Tibial artery (tissue), 4 donors: ENCODE data around the gene TRIM65.

Source experiments
- DNase-seq, 2 donors: peaks; one replicate each; pipeline ENCODE4 v3.0.0-alpha.2; 2019
- H3K27ac ChIP-seq, 2 donors: fragments of 200-600 bp; sonication (generic) in 1 of 2; 1 replicate in 1 of 2; 2 replicates in 1 of 2; pipeline ENCODE4 v1.5.1; 2018 to 2019; ENCODE audit warnings: mild to moderate bottlenecking in 1 of 2
- H3K27me3 ChIP-seq, 2 donors: fragments of 200-600 bp; sonication (generic) in 1 of 2; one replicate each; pipeline versions ENCODE4 v1.5.1 to v1.6.0; 2016 to 2019
- H3K36me3 ChIP-seq, 3 donors: fragments of 200-600 bp; sonication (generic) in 2 of 3; one replicate each; pipeline ENCODE4 v1.5.1; 2016 to 2019; ENCODE audit warnings: mild to moderate bottlenecking in 2 of 3
- H3K4me1 ChIP-seq, 4 donors: fragments of 200-600 bp; sonication (generic) in 2 of 4; 1 replicate in 3 of 4; 2 replicates in 1 of 4; pipeline ENCODE4 v1.5.1; 2016 to 2019
- H3K4me3 ChIP-seq, 2 donors: fragments of 200-600 bp; sonication (generic) in 1 of 2; 1 replicate in 1 of 2; 2 replicates in 1 of 2; pipeline ENCODE4 v1.5.1; 2018 to 2019; ENCODE audit warnings: mild to moderate bottlenecking in 2 of 2
- H3K9me3 ChIP-seq, 3 donors: fragments of 200-600 bp; sonication (generic) in 1 of 3; one replicate each; pipeline ENCODE4 v1.5.1; 2016 to 2019
- CTCF ChIP-seq, 2 experiments: fragments of 200-600 bp in 1 of 2; fragments of 450-650 bp in 1 of 2; IDR thresholded peaks; one replicate each; pipeline ENCODE4 v1.5.1; 2017 to 2019; ENCODE audit warnings: antibody characterized with exemption in 2 of 2, mild to moderate bottlenecking in 1 of 2, moderate library complexity in 1 of 2
- intact Hi-C: fragments of 100-400 bp; cut with DNase I; formaldehyde crosslinking; loops from one replicate; pipeline ENCODE4 v1.15.0; 2023; ENCODE audit warnings: low total_unique reads

The TRIM65 gene

GRCh38 chr17:75850928-75851692 lies 45.6 kb downstream of the TRIM65 start:
- Histone ChIP-seq H3K27ac (peak overlapping the region in 1 of 2 donors; percentile 11), H3K4me3 (no peak overlapping the region), H3K36me3 (peaks cover 56 to 65% (median 62%) of the 10 kb centered on the region in 3 donors), H3K27me3 (no peaks in the 10 kb centered on the region), H3K9me3 (no peaks in the 10 kb centered on the region), H3K4me1 (peaks cover 0 to 84% (median 37%) of the 10 kb centered on the region in 4 donors)
- intact Hi-C loops, result no loop called here
- no peak for TF ChIP-seq CTCF (IDR thresholded peaks at IDR 0.05)
- no peak for DNase-seq

- Histone ChIP-seq H3K4me3 (no peak overlapping the region), H3K4me1 (peaks cover 0 to 96% (median 50%) of the 10 kb centered on the region in 4 donors), H3K27me3 (no peaks in the 10 kb centered on the region), H3K27ac (peak overlapping the region in 1 of 2 donors; percentile 21), H3K36me3 (peaks cover 59 to 70% (median 66%) of the 10 kb centered on the region in 3 donors), H3K9me3 (no peaks in the 10 kb centered on the region)
- DNase-seq, result no peak
- intact Hi-C loops, result no loop called here
- no peak for TF ChIP-seq CTCF (IDR thresholded peaks at IDR 0.05)
Measured at GRCh38 chr17:75849724-75850123, 47.0 kb downstream of the TRIM65 start.

GRCh38 chr17:75849279-75849646 lies 47.5 kb downstream of the TRIM65 start:
- Histone ChIP-seq H3K9me3 (no peaks in the 10 kb centered on the region), H3K27ac (no peak overlapping the region), H3K27me3 (no peaks in the 10 kb centered on the region), H3K4me1 (peaks cover 0 to 98% (median 52%) of the 10 kb centered on the region in 4 donors), H3K36me3 (peaks cover 59 to 70% (median 66%) of the 10 kb centered on the region in 3 donors), H3K4me3 (no peak overlapping the region)
- TF ChIP-seq CTCF (IDR thresholded peaks at IDR 0.05), result no peak
- intact Hi-C loops, result no loop called here
- DNase-seq, result no peak

- H3K9me3 ChIP-seq, result no peaks in the 10 kb centered on the region
- intact Hi-C loops, result no loop called here
- DNase-seq, result peak in 1 of 2 donors; percentile 61
- no peak overlapping the region for H3K27ac ChIP-seq
- TF ChIP-seq CTCF (IDR thresholded peaks at IDR 0.05), result peak; percentile 45 to 46
- no peaks in the 10 kb centered on the region for H3K27me3 ChIP-seq
- H3K4me3 ChIP-seq, result no peak overlapping the region
- peaks cover 59 to 70% (median 66%) of the 10 kb centered on the region in 3 donors for H3K36me3 ChIP-seq
- H3K4me1 ChIP-seq, result peaks cover 0 to 96% (median 49%) of the 10 kb centered on the region in 4 donors
Measured at GRCh38 chr17:75848523-75849278, 48.0 kb downstream of the TRIM65 start.

GRCh38 chr17:75847614-75848522 lies 48.9 kb downstream of the TRIM65 start:
- Histone ChIP-seq H3K36me3 (peaks cover 59 to 70% (median 69%) of the 10 kb centered on the region in 3 donors), H3K9me3 (no peaks in the 10 kb centered on the region), H3K4me1 (peaks cover 0 to 88% (median 41%) of the 10 kb centered on the region in 4 donors), H3K4me3 (no peak overlapping the region), H3K27ac (peak overlapping the region in 1 of 2 donors; percentile 6), H3K27me3 (no peaks in the 10 kb centered on the region)
- intact Hi-C loops, result no loop called here
- no peak for DNase-seq
- TF ChIP-seq CTCF (IDR thresholded peaks at IDR 0.05), result no peak
